GM15510 (cell line): ENCODE results near the gene MYO15A.

Experiments
- POLR2A ChIP-seq: IDR thresholded peaks from 3 replicates; pipeline ENCODE4 v1.6.1; 2011; ENCODE audit warnings: borderline replicate concordance; ENCODE audit not compliant: insufficient read length; ENCODE audit errors: extremely low read depth

MYO15A gene

DNA sequence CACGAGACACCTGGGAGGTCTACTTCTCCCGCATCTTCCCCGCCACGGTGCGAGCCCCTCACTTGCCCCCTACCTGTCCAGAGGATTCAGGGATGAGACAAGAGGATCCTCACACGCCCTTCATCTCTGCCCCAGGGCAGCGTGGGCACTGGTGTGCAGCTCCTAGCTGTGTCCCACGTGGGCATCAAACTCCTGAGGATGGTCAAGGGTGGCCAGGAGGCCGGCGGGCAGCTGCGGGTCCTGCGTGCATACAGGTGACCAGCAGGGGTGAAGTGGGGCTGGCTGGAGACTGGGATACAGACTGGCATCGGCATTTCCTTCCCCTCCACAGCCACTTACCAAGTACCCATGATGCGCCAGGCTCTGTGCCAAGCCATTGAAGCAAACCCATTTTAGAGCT lies 46.6 kb downstream of the MYO15A start:
- TF ChIP-seq POLR2A: no peak

DNA sequence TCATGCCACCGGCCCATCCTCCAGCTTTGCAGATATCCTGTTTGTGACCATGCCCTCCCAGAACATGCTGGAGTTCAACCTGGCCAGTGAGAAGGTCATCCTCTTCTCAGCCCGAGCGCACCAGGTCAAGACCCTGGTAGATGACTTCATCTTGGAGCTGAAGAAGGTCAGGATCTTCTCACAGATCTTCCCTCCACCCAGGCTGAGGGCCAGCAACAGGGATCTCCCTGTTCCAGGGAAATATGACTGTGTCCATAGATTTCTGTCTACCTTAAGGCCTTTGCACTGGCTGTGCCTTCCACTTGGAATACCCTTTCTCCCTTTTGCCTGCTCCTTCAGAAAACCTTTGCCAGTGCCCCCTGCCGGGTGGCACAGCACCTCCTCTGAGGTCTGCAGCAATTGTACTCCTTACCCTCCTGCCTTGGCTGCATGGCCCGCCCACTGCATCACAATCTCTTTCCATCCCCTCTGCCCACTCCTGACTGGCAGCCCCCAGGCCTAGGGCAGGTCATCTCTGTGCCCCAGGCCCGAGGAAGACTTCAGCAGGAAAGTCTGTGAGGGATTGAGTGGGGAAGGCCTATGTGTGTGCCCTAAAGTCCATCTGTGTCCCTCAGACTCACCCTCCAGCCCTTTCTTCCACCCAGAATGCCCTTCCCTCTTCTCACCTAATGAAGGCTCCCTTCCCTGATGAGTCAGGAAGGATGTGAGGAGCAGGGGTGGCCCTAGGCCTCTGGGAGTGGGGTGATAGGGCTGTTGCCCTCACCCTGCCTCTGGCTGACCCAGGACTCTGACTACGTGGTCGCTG lies 47.8 kb downstream of the MYO15A start:
- no peak for TF ChIP-seq POLR2A

DNA sequence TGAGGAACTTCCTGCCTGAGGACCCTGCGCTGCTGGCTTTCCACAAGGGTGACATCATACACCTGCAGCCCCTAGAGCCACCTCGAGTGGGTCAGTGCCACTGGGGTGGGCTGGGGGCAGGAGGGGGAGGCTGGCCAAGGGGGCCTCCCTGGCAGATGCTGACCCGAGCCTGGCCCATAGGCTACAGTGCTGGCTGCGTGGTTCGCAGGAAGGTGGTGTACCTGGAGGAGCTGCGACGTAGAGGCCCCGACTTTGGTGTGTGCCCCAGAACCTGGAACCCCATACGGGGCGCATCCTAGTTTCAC lies 48.4 kb downstream of the MYO15A start:
- no peak for TF ChIP-seq POLR2A

DNA sequence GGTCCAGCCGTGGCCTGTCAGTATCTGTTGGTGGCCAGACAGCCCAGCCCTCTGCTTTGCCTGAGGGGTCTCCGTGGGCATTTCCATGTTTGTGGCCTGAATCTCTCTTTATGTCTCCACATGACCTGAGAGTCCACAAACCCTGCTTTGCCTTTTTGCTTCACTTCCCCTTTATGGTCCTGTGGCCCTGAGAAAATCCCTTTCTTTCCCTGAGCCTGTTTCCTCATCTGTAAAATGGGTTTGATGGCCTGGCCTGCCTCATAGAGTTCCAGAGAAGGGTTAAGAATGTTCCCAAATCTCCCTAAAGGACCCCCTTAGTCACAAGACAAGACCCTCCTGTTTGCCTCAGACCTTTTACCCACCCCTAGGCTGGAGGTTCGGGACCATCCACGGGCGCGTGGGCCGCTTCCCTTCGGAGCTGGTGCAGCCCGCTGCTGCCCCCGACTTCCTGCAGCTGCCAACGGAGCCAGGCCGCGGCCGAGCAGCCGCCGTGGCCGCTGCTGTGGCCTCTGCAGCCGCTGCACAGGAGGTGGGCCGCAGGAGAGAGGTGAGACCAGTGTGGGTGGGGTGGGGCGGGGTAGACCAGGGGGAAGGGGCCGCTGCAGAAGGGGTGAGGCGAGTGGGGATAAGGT lies 48.9 kb downstream of the MYO15A start:
- TF ChIP-seq POLR2A: no peak

DNA sequence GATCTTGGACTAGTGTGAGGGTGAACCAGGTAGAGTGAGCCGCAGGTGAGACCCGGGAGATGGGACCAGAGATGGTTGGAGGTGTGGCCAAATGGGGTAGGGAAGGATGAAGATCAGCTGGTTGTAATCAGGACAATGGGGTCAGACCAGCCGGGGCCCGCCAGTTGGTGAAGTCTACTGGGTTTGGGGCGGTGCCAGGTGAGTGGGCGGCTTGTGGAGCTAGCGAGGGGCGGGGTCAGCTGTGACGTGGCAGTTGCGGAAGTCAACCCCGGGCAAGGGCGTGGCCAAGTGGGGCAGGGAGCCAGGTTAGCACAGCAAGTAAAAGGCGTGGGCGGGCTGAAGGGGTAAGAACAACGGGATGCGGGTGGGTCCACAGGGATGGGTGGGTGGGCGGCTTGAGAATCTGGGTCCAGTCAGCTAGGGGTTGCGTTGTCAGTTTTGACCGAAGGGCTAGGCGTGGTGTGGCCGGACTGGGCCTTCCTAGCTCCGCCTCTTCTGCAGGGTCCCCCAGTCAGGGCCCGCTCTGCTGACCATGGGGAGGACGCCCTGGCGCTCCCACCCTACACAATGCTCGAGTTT lies 49.6 kb downstream of the MYO15A start:
- peak; percentile 32 for TF ChIP-seq POLR2A

DNA sequence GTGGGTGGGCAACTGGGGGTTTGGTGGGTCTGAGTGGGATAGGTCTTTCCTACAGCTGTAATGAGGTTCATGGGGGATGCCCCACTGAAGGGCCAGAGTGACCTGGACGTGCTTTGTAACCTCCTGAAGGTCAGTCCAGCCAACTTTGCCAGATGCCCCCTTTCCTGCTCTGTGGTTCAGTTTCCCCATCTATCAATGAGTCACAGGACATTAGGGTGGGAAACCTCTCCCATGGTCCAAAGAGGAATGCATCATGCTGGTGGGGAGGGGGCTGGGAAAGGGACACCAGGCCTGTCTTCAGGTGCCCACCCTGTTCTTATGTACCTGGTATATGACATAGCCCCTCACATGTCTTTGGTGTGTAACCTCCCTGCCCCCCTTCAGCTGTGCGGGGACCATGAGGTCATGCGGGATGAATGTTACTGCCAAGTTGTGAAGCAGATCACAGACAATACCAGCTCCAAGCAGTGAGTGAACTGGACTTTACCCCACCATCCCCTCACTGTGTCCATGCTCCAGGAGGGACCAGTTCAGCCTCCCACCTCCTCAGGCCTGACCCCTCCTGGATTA lies 51.1 kb downstream of the MYO15A start:
- no peak for TF ChIP-seq POLR2A

DNA sequence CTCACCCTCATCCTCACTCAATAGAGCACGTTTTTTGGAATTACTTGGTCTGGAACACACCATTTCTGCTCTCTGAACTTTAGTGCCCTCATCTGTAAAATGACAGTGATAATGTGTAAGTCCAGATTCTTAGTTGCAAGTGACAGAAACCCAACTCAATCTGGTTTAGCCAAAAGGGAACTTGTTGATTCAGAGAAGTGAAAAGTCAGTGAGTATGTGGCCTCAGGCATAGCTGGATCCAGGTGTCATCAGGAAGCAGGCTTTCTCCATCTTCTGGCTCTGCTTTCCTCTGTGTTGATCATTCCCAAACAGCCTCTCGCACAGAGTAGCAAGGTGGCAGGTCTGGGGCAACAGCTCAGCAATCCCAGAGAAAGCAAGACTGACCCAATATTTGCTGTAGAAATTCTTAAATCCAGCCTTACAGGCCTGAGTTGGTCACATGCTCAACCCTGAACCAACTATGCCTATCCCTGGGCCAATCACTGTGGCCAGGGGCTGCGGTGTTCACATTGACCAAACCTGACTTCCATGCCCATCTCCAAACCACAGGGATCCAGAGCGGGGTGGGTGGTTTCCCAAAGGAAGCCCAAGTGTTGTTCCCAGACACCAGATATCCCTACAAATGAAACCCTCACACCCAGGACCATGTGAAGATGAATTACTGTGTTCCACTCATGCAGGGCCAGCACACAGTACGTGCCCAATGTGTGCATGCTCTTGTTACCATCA lies 51.7 kb downstream of the MYO15A start:
- TF ChIP-seq POLR2A: no peak

DNA sequence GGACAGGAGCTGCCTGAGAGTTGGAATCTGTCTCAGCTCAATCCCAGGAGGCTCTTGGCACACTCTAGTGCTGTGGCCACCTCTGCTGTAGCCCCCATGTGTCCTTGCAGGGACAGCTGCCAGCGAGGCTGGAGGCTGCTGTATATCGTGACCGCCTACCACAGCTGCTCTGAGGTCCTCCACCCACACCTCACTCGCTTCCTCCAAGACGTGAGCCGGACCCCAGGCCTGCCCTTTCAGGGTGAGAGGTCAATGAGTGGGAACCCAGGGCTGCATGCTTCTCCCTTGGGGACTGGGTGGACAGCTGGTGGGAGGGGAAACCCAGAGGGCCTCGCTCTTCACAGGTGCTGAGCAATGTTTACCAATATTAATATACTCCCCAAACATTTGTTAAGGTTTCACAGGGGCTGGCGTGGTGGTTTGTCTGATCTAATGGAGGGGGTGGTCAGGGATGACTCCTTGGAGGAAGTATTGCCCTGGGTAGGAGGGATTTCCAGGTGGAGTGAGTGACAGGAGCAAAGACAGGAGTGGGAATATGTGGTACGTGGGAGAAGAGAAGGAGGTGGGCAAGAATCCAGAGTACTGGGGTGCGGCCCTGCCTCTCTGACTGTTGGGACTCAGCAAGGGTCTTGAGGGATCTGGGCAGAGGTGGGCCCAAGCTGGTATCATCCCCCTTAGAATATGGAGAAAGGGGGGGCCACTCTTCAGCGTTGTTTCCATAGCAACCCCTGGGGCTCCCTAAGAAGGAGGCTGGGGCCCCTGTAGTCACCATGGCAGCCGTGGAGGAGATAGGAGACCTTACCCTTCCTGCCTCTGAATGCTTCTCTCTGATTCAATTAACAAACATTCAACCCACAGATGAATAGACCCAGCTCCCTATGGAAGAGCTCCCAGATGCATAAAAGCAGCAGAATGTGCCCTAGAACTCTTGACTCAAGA lies 52.9 kb downstream of the MYO15A start:
- no peak for TF ChIP-seq POLR2A

DNA sequence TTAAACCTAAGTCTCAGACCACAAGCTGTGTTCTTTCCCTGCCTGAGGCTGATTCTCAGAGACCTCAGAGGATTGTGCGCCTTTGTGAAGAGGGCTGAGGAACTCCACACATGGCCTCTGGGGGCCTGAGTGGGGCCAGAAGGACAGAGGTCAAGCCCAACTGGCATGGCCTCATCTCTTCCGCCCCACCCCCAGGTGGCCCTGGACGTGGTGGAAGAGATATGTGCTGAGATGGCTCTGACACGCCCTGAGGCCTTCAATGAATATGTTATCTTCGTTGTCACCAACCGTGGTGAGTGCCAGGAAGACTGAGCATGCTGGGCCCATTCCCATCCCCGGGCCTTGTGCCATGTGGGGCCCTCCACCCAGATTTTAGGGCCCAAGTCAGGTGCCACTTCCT lies 55.0 kb downstream of the MYO15A start:
- no peak for TF ChIP-seq POLR2A

DNA sequence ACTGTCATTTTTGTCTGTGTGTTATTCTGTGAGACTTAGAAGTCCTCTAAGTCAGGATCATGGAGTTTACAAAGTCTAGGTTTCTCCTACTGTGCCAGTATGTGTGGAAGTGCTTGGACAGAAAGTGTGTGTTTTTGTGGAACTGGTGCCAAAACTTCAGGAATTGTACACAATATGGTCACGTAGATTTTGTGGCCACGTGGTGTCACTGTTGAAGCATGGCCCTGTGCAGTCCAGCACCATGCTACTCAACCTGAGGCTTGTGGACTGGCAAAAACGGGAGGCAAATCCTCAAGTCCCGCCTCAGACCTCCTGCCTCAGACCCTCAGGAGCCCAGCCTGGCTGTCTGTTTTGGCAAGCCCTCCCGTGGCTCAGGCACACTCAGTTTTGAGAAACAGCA lies 58.3 kb downstream of the MYO15A start:
- no peak for TF ChIP-seq POLR2A

DNA sequence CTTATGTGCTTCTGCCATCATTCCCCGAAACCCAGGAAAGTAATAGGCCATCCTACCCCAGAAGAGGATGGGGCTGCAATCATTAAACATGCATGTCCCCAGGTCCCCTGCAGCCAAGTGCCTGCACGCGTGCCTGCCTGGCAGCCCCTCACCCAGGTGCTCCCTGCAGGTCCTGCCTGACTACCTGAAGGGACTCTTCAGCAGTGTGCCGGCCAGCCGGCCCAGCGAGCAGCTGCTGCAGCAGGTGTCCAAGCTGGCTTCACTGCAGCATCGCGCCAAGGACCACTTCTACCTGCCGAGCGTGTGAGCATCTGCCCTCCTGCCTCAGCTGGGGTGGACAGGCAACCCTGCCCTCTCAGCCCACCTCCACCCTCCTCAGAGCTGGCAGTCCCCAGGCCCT lies 58.9 kb downstream of the MYO15A start:
- no peak for TF ChIP-seq POLR2A

DNA sequence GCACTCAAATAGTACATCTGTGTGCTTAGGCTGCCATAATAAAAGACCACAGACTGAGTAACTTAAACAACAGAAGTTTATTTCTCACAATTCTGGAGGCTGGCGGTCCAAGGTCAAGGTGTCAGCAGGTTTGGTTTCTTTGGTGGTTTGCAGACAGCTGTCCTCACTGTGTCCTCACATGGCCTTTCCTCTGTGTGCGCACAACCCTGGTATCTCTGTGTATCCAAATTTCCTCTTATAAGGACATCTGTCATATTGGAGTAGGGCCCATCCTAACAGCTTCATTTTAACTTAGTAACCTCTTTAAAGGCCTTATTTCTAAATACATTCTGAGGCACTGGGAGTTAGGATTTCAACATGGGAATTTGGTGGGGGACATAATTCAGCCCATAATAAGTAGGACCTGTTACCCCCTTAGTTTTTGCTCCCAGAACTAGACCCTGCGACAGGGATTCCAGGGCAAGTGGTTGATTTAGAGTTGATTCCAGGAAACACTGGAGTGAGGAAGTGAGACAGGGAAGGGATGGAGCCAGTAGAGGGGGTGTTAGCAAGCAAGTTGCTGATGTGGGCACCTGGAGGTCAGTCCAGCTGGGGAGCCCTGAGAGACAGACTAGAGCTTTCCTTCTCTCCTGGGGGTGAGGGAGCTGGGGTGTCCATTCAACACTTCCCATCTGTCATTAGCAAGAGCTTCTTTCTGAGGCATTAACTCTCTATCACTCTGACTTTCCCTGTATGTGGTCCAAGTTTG lies 64.1 kb downstream of the MYO15A start:
- no peak for TF ChIP-seq POLR2A

DNA sequence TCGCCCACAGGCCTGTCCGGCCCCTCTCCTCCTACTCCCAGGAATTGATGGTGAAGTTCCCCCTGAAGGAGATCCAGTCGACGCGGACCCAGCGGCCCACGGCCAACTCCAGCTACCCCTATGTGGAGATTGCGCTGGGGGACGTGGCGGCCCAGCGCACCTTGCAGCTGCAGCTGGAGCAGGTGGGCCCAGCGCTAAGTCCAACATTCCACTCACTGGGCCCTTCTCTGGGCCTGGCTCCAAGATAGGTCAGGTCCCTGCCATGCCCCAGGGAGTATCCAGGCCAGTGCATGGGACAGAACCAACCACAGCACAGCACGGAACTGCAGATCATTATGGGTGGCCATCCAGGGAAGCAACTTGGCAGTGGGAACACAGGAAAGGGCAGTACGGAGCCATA lies 65.2 kb downstream of the MYO15A start:
- no peak for TF ChIP-seq POLR2A
